Mononuclear cell (primary cell): Measurements from ENCODE around the gene CEP83. TPM values are rescaled to one million over a fixed set of nuclear protein-coding genes. Genes with fewer than 3 reads are reported as not detected.

ENCODE experiments used
- H3K27me3 ChIP-seq: 2 replicates; pipeline ENCODE4 v1.6.0; 2011; ENCODE audit warnings: low read length, control low read depth; ENCODE audit not compliant: insufficient read depth
- H3K4me1 ChIP-seq: 2 replicates; pipeline ENCODE4 v1.5.1; 2011; ENCODE audit warnings: mild to moderate bottlenecking, low read length, control low read depth; ENCODE audit not compliant: insufficient read depth
- H3K4me3 ChIP-seq: 2 replicates; pipeline ENCODE4 v1.5.1; 2011; ENCODE audit warnings: mild to moderate bottlenecking, low read length, moderate library complexity
- H3K9me3 ChIP-seq: 2 replicates; pipeline ENCODE4 v1.5.1; 2011; ENCODE audit warnings: low read depth, mild to moderate bottlenecking, control low read depth, low read length
- total RNA-seq: library from RNA; depleted of rRNA; stranded (reverse); fragments of >200 nt; gene quantifications from one replicate; pipeline ENCODE4 v1.2.3, GENCODE V29; 2012

CEP83 gene, protein sequence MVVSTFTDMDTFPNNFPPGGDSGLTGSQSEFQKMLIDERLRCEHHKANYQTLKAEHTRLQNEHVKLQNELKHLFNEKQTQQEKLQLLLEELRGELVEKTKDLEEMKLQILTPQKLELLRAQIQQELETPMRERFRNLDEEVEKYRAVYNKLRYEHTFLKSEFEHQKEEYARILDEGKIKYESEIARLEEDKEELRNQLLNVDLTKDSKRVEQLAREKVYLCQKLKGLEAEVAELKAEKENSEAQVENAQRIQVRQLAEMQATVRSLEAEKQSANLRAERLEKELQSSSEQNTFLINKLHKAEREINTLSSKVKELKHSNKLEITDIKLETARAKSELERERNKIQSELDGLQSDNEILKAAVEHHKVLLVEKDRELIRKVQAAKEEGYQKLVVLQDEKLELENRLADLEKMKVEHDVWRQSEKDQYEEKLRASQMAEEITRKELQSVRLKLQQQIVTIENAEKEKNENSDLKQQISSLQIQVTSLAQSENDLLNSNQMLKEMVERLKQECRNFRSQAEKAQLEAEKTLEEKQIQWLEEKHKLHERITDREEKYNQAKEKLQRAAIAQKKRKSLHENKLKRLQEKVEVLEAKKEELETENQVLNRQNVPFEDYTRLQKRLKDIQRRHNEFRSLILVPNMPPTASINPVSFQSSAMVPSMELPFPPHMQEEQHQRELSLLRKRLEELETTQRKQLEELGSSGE
- total RNA-seq = 7.8 TPM

- Histone ChIP-seq H3K27me3 (no peaks in the 10 kb centered on the region), H3K4me3 (peak within 1 kb of the TSS; percentile 81), H3K9me3 (no peaks in the 10 kb centered on the region), H3K4me1 (peaks cover 10% of the 10 kb centered on the region)
Measured at GRCh38 chr12:94459728-94460615, at the start of gene CEP83. Gene CEP83 (minus strand): TSS chr12:94459867. CDS start chr12:94412490, 47,377 bp downstream.

GRCh38 chr12:94509317-94509716 lies 49.6 kb upstream of the CEP83 start:
- Histone ChIP-seq H3K4me1 (no peaks in the 10 kb centered on the region), H3K9me3 (no peaks in the 10 kb centered on the region), H3K4me3 (no peak overlapping the region), H3K27me3 (no peaks in the 10 kb centered on the region)

DNA sequence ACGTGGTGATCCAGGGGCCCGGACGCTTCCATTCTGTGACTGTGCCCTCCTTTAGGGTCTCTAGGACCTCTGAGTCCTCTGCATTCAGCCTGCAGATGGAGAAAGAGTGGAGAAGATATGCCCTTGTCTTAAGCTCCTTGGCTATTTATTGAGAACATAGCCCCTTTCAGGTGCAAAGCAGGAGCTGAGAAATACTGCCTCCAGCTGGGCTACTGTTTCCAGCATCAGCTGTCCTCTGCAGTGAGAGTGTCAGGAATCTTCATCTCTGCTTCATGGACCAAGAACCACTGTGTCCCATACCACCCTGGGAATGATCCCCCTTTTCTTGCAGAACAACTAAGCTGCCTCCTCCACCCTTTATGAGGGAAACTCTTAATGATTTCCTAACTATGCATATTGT lies 47.8 kb upstream of the CEP83 start:
- H3K9me3 ChIP-seq = no peaks in the 10 kb centered on the region
- H3K4me1 ChIP-seq = no peaks in the 10 kb centered on the region
- H3K27me3 ChIP-seq = no peaks in the 10 kb centered on the region
- H3K4me3 ChIP-seq = no peak overlapping the region

DNA sequence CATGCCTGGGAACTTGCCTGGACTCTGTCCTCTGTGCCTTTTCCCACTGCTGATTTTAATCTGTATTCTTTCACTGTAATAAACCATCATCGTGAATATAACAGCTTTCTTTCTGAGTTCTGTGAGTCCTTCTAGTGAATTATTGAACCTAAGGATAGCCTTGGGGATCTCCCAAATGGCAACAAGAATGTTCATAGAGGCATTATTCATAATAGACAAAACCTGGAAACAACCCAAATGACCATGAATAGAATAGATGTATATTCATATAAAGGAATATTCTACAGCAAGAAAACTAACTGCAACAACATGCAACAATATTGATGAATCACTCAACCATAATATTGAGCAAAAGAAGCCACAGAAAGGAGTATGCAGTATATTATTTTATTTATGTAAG lies 44.7 kb upstream of the CEP83 start:
- H3K9me3 ChIP-seq = no peaks in the 10 kb centered on the region
- no peak overlapping the region for H3K4me3 ChIP-seq
- H3K4me1 ChIP-seq = no peaks in the 10 kb centered on the region
- no peaks in the 10 kb centered on the region for H3K27me3 ChIP-seq

GRCh38 chr12:94503619-94504018 lies 44.0 kb upstream of the CEP83 start:
- Histone ChIP-seq H3K9me3 (no peaks in the 10 kb centered on the region), H3K4me1 (no peaks in the 10 kb centered on the region), H3K27me3 (no peaks in the 10 kb centered on the region), H3K4me3 (no peak overlapping the region)

GRCh38 chr12:94500831-94501567 lies 41.3 kb upstream of the CEP83 start:
- Histone ChIP-seq H3K4me3 (no peak overlapping the region), H3K27me3 (peaks cover 3% of the 10 kb centered on the region), H3K9me3 (no peaks in the 10 kb centered on the region), H3K4me1 (no peaks in the 10 kb centered on the region)

- H3K27me3 ChIP-seq = peaks cover 3% of the 10 kb centered on the region
- no peaks in the 10 kb centered on the region for H3K4me1 ChIP-seq
- no peak overlapping the region for H3K4me3 ChIP-seq
- no peaks in the 10 kb centered on the region for H3K9me3 ChIP-seq
Measured at GRCh38 chr12:94498698-94499097, 39.0 kb upstream of the CEP83 start.

- no peak overlapping the region for H3K4me3 ChIP-seq
- H3K27me3 ChIP-seq = peaks cover 3% of the 10 kb centered on the region
- H3K9me3 ChIP-seq = no peaks in the 10 kb centered on the region
- no peaks in the 10 kb centered on the region for H3K4me1 ChIP-seq
Measured at GRCh38 chr12:94498073-94498472, 38.4 kb upstream of the CEP83 start.

DNA sequence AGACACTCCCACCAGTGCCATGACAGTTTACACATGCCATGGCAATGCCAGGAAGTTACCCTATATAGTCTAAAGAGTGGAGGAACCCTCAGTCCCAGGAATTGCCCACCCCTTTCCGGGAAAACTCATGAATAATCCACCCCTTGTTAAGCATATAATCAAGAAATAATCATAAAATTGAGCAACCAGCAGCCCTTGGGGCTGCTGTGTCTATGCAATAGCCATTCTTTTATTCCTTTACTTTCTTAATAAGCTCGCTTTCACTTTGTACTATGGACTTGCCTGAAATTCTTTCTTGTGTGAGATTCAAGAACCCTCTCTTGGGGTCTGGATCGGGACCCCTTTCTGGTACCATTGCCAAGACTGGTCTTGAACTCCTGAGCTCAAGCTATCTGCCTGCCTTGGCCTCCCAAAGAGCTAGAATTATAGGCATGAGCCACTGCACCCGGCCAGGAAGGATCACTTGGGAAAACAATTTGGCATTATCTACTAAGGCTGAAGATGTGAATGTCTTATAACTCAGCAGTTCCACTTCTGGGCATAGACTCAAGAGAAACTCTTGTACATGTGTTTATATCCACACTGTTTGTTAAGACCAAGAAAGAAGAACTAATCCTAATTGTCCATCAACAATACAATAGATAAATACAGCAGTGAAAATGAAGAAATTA lies 35.9 kb upstream of the CEP83 start:
- H3K4me1 ChIP-seq = no peaks in the 10 kb centered on the region
- no peak overlapping the region for H3K4me3 ChIP-seq
- peaks cover 3% of the 10 kb centered on the region for H3K27me3 ChIP-seq
- no peaks in the 10 kb centered on the region for H3K9me3 ChIP-seq

DNA sequence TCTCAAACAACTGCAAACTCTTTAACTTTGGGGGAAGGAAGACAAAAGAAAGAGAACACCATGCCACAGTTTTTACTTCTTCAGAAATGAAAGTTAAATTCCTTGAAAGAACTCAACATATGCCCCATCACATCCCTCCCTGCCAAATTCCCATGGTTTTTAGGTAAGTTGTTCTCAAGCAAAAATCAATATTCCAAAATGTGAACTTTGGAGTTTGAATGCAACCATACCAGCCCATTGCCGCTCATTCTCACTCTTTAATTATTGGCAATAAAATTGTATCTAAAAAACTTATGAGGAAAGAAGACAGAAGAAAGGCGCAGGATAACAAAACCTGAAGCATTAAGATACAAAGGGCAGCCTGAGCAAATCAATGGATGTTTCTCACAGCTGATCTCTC lies 31.8 kb upstream of the CEP83 start:
- Histone ChIP-seq H3K27me3 (peaks cover 2% of the 10 kb centered on the region), H3K4me3 (no peak overlapping the region)

GRCh38 chr12:94488463-94488862 lies 28.8 kb upstream of the CEP83 start:
- Histone ChIP-seq H3K27me3 (no peaks in the 10 kb centered on the region), H3K9me3 (no peaks in the 10 kb centered on the region), H3K4me3 (no peak overlapping the region), H3K4me1 (no peaks in the 10 kb centered on the region)

More for the DNA sequence above, 31.8 kb upstream of the CEP83 start:
- Histone ChIP-seq H3K4me1 (no peaks in the 10 kb centered on the region), H3K9me3 (no peaks in the 10 kb centered on the region)

GRCh38 chr12:94481734-94482133 lies 22.1 kb upstream of the CEP83 start:
- Histone ChIP-seq H3K9me3 (no peaks in the 10 kb centered on the region), H3K27me3 (no peaks in the 10 kb centered on the region), H3K4me3 (no peak overlapping the region), H3K4me1 (no peaks in the 10 kb centered on the region)

GRCh38 chr12:94469522-94469921 lies 9.9 kb upstream of the CEP83 start:
- Histone ChIP-seq H3K9me3 (no peaks in the 10 kb centered on the region), H3K4me1 (no peaks in the 10 kb centered on the region), H3K4me3 (no peak overlapping the region), H3K27me3 (no peaks in the 10 kb centered on the region)

- Histone ChIP-seq H3K27me3 (no peaks in the 10 kb centered on the region), H3K9me3 (no peaks in the 10 kb centered on the region), H3K4me3 (peak overlapping the region; percentile 81), H3K4me1 (peaks cover 10% of the 10 kb centered on the region)
Measured at GRCh38 chr12:94460616-94460959, 921 bp upstream of the CEP83 start.
